HG02571 (cell line): ENCODE results near the gene KIAA1210.
A peak's percentile ranks its signal among the peaks of the same experiment; 100 is the strongest.

ENCODE experiments used
- ATAC-seq: cut with Tn5 transposase; IDR thresholded peaks from one replicate; pipeline ENCODE4 v1.9.1; 2021; ENCODE audit warnings: mild to moderate bottlenecking, moderate library complexity; ENCODE audit not compliant: unreplicated experiment

Gene KIAA1210

GRCh38 chrX:119093991-119094735 lies 33.4 kb downstream of the KIAA1210 start:
- ATAC-seq, result no peak

DNA sequence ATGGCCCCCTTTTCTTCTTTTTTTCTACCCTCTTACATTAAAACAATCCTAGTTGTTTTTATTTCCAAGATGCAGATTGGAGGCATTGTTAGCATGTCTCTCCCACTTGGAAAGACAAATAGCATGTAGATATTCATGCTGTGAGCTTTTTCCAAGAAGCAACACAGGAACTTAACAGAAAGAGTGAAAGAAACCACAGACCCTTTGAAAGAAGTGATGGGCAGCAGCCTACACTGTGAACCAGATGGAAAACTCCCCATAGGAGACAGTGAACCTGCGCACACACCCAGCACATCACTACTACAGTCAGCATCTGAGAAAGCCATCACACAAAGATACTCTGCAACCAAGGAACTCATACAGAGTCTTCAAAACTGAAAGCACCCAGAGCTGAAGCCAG lies 37.0 kb downstream of the KIAA1210 start:
- no peak for ATAC-seq

- ATAC-seq, result no peak
Measured at GRCh38 chrX:119089619-119090018, 38.0 kb downstream of the KIAA1210 start.

DNA sequence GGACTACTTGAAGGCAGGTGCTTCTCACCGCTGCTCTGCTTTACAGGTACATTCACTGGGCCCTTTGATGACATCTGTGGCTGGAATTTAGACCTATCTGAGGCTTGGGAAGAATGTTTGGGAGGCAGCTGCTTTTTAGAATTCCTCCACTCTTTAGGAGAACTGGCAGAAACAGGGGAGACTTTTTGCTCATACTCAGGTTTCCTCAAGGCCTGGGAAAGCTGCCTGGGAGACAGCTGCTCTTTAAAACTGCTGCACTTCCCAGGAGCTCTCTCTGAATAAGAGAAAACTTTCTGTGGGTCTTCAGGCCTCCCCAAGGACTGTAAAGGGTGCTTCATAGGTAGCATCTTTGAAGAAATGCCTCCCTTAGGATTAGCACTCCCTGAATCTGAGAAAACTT lies 40.5 kb downstream of the KIAA1210 start:
- ATAC-seq, result no peak

DNA sequence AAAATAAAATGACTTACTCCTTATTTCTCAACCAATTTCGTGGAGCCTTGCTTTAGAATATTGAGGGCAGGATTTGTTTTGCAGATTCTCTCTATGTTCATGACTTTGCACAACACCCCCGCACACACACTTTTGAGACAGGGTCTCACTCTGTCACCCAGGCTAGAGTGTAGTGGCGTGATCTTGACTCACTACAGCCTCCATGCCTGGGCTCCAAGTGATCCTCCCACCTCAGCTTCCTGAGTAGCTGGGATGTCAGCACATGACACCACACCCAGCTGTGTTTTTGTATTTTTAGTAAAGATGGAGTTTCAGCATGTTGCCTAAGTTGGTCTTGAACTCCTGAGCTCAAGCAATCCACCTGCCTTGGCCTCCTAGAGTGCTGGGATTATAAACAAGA lies 42.8 kb downstream of the KIAA1210 start:
- no peak for ATAC-seq

- ATAC-seq, result no peak
Measured at GRCh38 chrX:119082278-119082677, 45.3 kb downstream of the KIAA1210 start.

DNA sequence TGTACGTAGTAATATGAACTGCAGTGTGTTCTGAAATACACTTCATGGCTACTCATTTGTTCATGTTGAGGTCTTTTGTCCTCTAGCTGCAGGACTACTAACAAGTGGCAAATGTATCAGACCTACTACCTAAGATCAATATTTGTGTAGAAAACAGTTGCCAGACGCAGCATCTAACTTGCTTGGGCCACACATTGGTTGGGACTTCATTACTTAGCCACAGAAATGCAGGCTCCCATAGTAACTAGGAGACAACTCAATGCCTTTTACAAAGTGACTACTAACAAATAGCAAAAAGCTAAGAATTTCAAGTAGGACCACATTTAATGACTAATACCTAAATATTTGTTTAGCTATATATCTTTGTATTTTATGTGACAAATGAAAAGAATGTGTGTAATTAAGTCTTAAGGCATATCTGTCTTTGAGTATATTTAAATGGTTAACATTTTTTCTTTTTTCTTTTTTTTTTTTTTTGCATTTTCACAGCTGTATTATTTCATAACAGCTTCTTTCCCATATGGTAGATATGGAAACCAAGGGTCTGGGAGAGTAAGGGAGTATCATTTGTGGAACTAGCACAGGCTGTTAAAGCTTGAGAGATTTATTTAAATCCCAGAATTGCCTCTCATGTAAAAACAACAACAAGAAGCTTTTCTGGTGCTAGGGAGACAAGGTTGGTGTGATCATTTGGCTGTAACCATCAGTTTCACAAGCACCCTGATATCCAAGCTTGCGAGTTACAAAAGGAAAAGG lies 52.2 kb downstream of the KIAA1210 start:
- ATAC-seq, result no peak

DNA sequence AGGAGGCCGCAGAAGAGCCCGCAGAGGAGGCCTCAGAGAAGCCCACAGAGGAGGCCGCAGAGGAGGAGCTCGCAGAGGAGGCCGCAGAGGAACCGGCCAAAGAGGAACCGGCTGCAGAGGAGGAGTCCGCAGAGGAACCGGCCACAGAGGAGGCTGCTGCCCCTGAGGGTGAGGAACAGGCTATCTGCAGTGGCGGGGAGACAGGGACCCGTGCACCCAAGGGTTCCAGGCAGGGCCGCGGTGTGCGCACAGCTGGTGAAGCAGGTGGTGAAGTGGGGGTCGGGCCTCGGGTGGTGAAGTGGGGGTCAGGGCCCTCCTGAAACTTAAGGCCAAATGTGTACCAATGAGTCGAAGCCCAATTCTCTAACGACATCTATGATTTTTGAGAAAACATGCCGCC lies 53.7 kb downstream of the KIAA1210 start:
- no peak for ATAC-seq

DNA sequence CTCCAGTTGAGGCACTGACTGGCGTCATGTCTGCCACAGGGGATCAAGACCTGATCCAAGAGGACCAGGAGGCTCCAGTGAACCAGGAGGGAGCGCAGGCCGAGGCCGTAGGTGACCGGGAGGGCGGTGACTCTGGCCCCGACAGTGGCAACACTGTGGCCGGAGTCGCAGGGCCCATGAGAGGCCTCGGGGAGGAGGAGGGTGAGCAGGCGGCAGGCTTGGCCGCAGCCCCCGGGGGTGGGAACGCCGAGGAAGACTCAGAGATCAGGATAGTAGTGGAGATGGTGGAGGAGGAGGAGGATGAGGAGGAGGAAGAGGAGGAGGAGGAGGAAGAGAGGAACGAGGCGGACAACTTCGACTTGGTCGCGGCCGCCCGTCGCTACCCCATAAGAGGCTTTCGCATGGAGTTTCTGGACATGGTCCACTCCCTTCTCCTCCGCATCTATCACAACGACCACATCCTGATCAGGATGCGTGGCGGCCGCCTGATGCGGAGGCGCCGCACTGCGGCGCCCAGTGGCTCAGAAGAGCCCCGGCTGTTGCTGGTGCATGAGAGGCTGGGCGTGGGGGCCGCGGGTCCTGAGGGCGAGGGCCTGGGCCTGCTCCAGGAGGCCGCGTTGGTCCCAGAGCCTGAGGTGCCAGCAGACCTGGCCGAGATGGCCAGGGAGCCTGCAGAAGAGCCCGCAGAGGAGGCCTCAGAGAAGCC lies 54.3 kb downstream of the KIAA1210 start:
- ATAC-seq, result no peak

DNA sequence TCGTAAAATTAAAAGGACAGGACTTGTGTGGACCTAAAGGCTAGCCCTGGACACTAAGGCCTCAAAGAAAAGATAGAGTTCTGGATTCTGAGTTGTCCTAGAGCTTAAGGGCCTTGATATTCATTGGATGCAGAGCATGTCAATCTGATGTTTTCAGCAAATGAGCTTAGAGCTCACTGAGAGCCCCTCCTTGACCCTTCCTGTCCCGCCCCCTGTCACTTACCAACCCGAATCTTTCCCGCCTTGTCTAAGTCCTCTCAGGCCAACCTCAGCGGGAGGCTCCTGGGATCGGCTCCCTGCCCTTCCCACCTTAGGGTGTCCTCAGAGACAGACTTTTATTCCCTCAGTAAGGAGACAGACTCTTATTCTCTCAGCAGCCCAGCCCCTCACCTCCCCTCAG lies 54.9 kb downstream of the KIAA1210 start, which contains the start of gene CT47C1:
CT47C1 (plus strand) TSS at position 250 of the 400 bp plus-strand sequence. CDS start 233 bp downstream, outside the sequence.
- ATAC-seq, result no peak

- peak; percentile 56 for ATAC-seq
Measured at GRCh38 chrX:119071381-119071780, 56.2 kb downstream of the KIAA1210 start.

GRCh38 chrX:119069762-119070161 lies 57.9 kb downstream of the KIAA1210 start:
- ATAC-seq, result no peak

DNA sequence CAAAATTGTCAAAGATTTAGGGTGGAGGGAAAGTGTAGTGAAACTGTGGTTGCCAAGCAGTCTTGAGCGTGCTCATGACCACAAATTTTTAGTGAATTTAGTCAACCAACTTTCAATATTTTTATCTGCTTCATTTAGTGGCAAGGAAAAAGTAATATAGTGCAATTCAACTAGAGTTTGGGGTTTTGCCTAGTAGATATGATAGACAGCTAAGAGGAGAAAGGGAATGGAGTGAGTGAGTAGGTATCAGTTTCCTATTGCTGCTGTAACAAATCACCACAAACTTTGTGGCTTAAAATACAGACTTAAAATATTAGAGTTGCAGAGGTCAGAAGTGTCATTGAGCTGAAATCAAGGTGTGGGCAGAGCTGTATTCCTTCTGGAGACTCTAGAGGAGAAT lies 58.5 kb downstream of the KIAA1210 start:
- ATAC-seq, result no peak

GRCh38 chrX:119067023-119067739 lies 60.4 kb downstream of the KIAA1210 start:
- no peak for ATAC-seq

DNA sequence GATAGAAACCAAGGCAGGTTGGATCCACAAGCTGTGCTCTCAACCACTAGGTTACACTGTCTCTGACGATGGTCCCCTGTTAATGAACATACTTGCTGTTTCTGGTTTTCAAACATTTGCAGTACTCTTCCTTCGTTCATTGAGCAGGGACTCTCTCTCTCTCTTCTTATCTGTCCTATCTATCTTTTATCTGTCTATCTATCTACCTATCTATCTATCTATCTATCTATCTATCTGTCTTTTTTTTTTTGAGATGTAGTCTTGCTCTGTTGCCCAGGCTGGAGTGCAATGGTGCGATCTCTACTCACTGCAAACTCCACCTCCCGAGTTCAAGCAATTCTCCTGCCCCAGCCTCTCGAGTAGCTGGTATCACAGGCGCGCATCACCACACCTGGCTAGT lies 64.2 kb downstream of the KIAA1210 start:
- no peak for ATAC-seq

DNA sequence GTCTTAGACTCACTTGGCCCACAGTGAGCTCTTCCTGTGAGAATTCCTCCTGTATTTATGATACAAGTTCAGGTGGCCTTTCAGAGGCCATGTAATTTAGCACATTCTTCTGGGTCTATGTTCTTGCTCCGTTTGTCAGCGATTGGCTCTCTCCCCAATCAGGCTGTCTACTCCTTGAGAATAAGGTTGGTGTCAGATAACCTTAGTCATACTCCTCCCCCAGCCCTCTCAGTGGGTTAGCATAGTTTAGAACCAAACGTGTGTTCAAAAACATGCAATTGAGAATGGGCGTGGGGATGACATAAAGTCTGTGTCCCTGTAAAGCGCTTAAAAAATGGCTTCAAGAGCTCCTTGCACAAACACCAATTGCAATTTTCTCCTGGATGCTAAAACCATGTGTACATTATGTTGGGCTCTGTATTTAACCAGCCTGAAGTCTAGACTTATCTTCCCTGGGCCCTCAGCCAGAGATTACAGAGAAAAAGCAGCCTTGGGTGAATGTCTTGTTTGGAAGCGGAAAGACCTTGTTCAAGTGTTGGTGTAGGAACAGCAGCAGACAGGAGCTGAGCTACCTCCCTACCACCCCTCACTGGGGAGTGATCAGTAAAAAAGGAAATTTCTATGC lies 64.8 kb downstream of the KIAA1210 start:
- ATAC-seq, result no peak

- ATAC-seq, result no peak
Measured at GRCh38 chrX:119055687-119056086, 71.9 kb downstream of the KIAA1210 start.

DNA sequence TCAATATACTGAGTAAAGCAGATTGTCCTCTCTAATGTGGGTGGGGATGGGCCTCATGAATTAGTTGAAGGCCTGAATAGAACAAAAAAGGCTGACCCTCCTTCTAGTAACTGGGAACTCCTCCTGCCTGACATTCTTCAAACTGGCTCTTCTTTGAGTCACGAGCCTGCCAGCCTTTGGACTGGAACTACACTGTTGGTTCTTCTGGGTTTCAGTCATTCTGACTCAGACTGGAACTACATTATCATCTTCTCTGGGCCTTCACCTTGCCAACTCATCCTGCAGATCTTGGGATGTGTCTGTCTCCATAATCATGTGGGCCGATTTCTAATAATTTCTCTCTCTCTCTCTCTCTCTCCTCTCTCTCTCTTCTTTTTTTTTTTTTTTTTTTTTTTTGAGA lies 81.7 kb downstream of the KIAA1210 start:
- no peak for ATAC-seq

- ATAC-seq, result no peak
Measured at GRCh38 chrX:119042996-119043395, 84.6 kb downstream of the KIAA1210 start.

- ATAC-seq, result no peak
Measured at GRCh38 chrX:119042040-119042439, 85.6 kb downstream of the KIAA1210 start.

GRCh38 chrX:119041175-119041574 lies 86.4 kb downstream of the KIAA1210 start:
- no peak for ATAC-seq
